ENCODE results near the gene LAPTM5. TPM values are rescaled to one million over a fixed set of nuclear protein-coding genes. Genes with fewer than 3 reads are reported as not detected.

The LAPTM5 gene
- total RNA-seq, 2 donors from 2014 or later = 14.9 to 39.1 TPM

GRCh38 chr1:30753660-30754123, 3.9 kb downstream of the LAPTM5 start:
- Histone ChIP-seq H3K36me3 (no peaks in the 10 kb centered on the region), H3K27ac (no peak overlapping the region), H3K4me3 (no peak overlapping the region), H3K9me3 (no peaks in the 10 kb centered on the region), H3K4me1 (replicated peaks) (no peaks in the 10 kb centered on the region), H3K27me3 (replicated peaks; ENCODE audit: insufficient read depth) (no peaks in the 10 kb centered on the region)
- TF ChIP-seq CTCF (IDR thresholded peaks at IDR 0.05) = no peak
- no peak for TF ChIP-seq POLR2A (IDR thresholded peaks at IDR 0.05)
- TF ChIP-seq POLR2AphosphoS5 (IDR thresholded peaks at IDR 0.05) = no peak
- intact Hi-C loops (cut with DNase I) = no loop called here
- 79% methylated on average over 13 of the region's 13 CpGs for WGBS
- DNase-seq (ENCODE audit: low spot score) = no peak

- no peak overlapping the region for H3K4me3 ChIP-seq
- H3K27me3 ChIP-seq (replicated peaks; ENCODE audit: insufficient read depth) = no peaks in the 10 kb centered on the region
- intact Hi-C loops (cut with DNase I) = no loop called here
- H3K4me1 ChIP-seq (replicated peaks) = no peaks in the 10 kb centered on the region
- TF ChIP-seq POLR2AphosphoS5 (IDR thresholded peaks at IDR 0.05) = no peak
- TF ChIP-seq POLR2A (IDR thresholded peaks at IDR 0.05) = no peak
- no peak for TF ChIP-seq CTCF (IDR thresholded peaks at IDR 0.05)
- DNase-seq (ENCODE audit: low spot score) = no peak
- WGBS = 67% methylated on average over 3 of the region's 3 CpGs
- no peak overlapping the region for H3K27ac ChIP-seq
- no peaks in the 10 kb centered on the region for H3K9me3 ChIP-seq
- no peaks in the 10 kb centered on the region for H3K36me3 ChIP-seq
These were observed 4.5 kb downstream of the LAPTM5 start for GRCh38 chr1:30753118-30753517.

GRCh38 chr1:30752651-30752908, 5.0 kb downstream of the LAPTM5 start:
- no peak overlapping the region for H3K27ac ChIP-seq
- H3K4me3 ChIP-seq = no peak overlapping the region
- intact Hi-C loops (cut with DNase I) = no loop called here
- no peaks in the 10 kb centered on the region for H3K9me3 ChIP-seq
- no peak for DNase-seq (ENCODE audit: low spot score)
- TF ChIP-seq POLR2A (IDR thresholded peaks at IDR 0.05) = no peak
- TF ChIP-seq POLR2AphosphoS5 (IDR thresholded peaks at IDR 0.05) = no peak
- no peak for TF ChIP-seq CTCF (IDR thresholded peaks at IDR 0.05)
- H3K4me1 ChIP-seq (replicated peaks) = no peaks in the 10 kb centered on the region
- H3K36me3 ChIP-seq = no peaks in the 10 kb centered on the region
- 84% methylated on average over 9 of the region's 9 CpGs for WGBS
- H3K27me3 ChIP-seq (replicated peaks; ENCODE audit: insufficient read depth) = no peaks in the 10 kb centered on the region

- Histone ChIP-seq H3K27me3 (replicated peaks; ENCODE audit: insufficient read depth) (no peaks in the 10 kb centered on the region), H3K9me3 (no peaks in the 10 kb centered on the region), H3K4me3 (no peak overlapping the region), H3K36me3 (no peaks in the 10 kb centered on the region), H3K4me1 (replicated peaks) (no peaks in the 10 kb centered on the region), H3K27ac (no peak overlapping the region)
- intact Hi-C loops (cut with DNase I) = no loop called here
- no peak for DNase-seq (ENCODE audit: low spot score)
- no peak for TF ChIP-seq CTCF (IDR thresholded peaks at IDR 0.05)
- TF ChIP-seq POLR2AphosphoS5 (IDR thresholded peaks at IDR 0.05) = no peak
- TF ChIP-seq POLR2A (IDR thresholded peaks at IDR 0.05) = no peak
- WGBS = 81% methylated on average over 8 of the region's 8 CpGs
These were observed 5.5 kb downstream of the LAPTM5 start for GRCh38 chr1:30751830-30752650.

GRCh38 chr1:30750731-30751291, 6.8 kb downstream of the LAPTM5 start:
- TF ChIP-seq POLR2AphosphoS5 (IDR thresholded peaks at IDR 0.05) (no peak), POLR2A (IDR thresholded peaks at IDR 0.05) (no peak), CTCF (IDR thresholded peaks at IDR 0.05) (no peak)
- intact Hi-C loops (cut with DNase I) = no loop called here
- Histone ChIP-seq H3K36me3 (no peaks in the 10 kb centered on the region), H3K9me3 (no peaks in the 10 kb centered on the region), H3K27ac (no peak overlapping the region), H3K27me3 (replicated peaks; ENCODE audit: insufficient read depth) (no peaks in the 10 kb centered on the region), H3K4me3 (no peak overlapping the region), H3K4me1 (replicated peaks) (no peaks in the 10 kb centered on the region)
- no peak for DNase-seq (ENCODE audit: low spot score)
- WGBS = 88% methylated on average over 10 of the region's 10 CpGs

All from prostate gland (tissue), 2 donors.